CD4-positive, alpha-beta T cell treated with Interleukin-10 for 1 hour (primary cell): ENCODE data around the gene SLC25A26.
"Not testable (repeated sequence)": the region's sequence is repeated elsewhere in the genome, so short reads cannot be mapped to it uniquely, and the experiment has no call there.

Source experiments
- DNase-seq: peaks from one replicate; pipeline ENCODE4 v3.0.0-alpha.2; 2020

Gene SLC25A26

DNA sequence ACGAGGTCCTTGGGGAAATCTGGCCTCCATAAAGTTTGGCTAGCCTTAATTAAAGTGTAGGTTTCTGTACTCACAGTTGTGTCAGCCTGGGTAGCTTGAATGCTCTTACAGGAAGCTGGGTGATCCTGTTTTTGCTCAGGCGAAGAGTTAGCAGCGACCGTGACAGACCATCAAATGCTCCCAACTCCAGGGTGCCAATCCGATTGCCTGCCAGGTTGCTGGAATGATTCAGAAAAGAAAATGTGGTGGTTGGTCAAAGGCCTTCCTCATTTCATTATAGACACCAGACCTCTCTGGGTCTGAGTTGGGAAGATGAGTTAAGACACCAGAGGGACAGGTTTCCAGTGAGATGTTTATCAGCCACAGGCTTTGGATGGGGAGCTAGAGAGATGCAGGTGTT lies 194.0 kb downstream of the SLC25A26 start:
- DNase-seq, result no peak

DNA sequence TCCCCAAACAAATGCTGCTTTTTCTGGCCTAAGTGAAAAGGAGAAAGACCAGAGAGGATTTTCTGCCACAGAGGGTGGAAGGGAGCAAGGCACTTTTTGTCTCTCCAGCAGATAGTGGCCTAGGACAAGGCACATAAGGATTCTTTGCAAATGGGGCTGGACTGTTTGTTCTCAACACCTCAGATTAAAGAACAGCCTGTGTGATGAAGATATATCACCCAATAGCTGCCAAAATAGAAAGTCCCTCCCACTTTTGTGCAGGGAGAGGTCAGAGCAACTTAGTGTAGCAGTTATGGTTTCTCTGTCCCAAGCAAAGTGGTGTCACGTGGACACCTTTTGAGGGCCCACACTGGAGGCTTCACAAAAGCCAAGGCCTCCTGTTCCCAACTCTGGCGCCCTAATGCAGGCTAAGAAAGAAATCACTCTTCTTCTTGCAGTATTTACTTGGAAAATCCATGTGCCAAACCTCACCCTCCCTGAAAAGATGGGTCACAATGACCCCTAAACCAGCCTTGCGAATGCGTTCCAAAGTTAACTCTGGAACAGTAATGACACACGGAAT lies 195.1 kb downstream of the SLC25A26 start:
- no peak for DNase-seq

DNA sequence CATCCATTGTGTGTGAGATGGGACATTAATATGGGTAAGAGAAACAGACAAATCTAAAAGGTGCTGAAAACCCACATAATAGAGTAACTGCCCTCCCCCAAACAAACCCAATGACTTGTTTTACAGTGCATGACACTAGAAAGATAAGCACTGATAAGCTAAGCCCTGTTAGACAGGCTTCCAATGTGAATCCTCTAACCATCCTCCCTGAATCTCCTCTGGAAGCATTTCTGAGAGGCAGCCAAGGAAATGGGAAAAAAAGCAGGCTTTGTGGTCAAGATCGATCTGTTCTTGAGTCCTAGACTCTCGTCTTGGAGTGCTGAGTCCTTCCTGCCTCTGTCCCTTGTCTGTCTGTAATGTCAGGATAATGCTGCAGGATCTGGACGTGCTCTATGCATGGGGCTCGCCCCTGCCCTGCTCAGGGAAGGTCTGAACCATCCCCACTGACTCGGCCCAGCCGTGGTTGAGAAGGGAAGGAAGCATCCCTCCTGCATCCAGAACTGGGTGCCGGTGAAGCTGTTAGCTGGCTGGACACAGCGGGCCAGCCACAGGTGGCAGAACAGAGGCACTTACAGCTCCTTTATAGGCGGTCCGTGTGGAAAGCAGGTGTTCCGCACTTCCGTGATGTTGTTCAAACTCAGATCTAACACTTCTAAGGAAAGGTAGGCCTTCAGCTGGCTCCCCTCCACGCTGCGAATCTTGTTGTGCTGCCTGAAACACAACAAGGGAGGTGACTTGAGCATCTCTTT lies 195.9 kb downstream of the SLC25A26 start:
- DNase-seq, result no peak

DNA sequence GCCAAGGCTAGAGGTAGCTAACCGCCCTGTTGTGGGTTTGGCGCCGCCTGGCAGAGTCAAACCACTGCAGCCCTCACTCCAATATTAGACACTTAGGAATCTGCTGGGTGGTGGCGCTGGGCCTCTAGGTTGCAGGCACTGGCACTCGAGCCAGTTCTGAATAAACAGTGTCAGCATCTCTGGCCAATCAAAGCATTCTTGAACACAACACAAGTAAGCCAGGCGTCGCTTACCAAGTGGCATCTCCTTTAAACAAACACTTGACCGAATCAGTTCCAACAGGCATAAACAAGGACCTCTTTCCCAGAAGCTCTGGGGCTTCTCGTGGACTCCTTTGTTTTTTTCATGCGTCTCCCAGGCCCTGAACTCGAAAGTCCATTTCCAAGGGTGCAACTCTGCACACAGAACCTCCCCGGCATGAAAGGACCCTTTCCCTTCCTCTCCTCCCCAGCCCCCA lies 197.7 kb downstream of the SLC25A26 start:
- no peak for DNase-seq

DNA sequence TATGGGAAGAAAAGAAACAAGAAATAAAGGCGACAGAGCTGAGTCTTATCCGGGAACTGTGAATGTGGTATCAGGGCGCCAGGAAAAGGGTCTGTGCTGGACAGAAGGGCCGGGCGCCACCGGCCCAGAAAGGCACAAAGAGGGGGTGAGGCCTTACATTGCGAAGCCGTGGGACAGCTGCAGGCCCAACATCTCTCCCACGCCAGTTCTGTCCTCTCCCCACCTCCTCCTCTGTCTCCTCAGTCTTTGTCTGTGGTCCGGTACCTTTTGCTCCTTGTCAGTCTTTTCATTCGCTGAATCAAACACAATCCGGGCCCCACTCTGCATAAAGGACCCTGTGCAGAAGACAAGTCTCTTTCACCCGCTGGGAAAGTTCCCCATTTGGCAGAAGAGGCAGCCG lies 198.2 kb downstream of the SLC25A26 start:
- DNase-seq, result no peak

DNA sequence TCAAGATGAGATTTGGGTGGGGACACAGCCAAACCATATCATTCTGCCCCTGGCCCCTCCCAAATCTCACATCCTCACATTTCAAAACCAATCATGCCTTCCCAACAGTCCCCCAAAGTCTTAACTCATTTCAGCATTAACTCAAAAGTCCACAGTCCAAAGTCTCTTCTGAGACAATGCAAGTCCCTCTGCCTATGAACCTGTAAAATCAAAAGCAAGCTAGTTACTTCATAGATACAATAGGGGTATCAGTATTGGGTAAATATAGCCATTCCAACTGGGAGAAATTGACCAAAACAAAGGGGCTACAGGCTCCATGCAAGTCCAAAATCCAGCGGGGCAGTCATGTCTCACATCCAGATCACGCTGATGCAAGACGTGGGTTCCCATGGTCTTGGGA lies 200.3 kb downstream of the SLC25A26 start:
- DNase-seq, result not testable (repeated sequence)

DNA sequence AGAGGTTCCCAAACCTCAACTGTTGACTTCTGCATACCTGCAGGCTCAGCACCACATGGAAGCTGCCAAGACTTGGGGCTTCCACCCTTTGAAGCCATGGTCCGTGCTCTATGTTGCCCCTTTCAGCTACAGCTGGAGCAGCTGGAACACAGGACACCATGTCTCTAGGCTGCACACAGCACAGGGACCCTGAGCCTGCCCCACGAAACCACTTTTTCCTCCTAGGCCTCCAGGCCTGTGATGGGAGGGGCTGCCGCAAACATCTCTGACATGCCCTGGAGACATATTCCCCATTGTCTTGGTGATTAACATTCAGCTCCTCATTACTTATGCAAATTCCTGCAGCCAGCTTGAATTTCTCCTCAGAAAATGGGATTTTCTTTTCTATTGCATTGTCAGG lies 201.1 kb downstream of the SLC25A26 start:
- DNase-seq, result not testable (repeated sequence)

DNA sequence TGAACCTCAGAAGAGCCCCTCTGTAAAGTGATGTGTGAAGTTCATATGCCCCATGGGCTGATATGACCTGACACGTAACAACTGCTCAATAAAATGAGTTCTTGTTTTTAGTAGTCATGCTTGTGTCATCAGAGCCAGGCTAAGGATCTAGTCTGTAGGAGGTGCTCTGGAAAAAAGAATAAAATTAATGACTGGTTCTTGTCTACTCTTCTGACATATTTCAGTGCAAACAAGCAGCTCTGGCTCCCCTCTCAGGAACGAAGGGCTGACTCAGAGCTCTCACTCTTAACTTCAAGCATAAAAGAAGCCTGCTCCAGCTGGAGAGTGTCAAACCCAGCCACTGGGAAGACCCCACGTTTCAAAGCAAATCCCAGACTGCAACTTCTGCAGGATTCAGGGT lies 203.0 kb downstream of the SLC25A26 start:
- DNase-seq, result no peak

DNA sequence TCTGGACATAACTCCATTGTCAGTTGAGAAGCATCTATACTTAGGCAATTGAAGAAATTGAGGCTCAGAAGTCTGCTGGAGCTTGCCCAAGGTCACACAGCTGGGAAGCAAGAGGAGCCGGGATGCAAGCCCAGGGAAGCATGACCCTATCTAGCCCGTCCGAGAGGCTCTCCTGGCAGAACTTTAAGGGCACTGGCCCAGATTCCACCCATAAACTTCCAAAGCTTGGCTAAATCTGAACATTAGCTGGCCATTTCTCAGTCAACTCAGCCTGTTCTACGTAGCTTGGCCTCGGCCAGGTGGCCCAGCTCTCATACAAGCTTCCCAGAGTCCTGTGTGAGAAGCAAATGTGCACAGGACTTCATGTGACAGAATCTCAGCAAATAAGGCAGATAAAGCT lies 204.2 kb downstream of the SLC25A26 start:
- no peak for DNase-seq

DNA sequence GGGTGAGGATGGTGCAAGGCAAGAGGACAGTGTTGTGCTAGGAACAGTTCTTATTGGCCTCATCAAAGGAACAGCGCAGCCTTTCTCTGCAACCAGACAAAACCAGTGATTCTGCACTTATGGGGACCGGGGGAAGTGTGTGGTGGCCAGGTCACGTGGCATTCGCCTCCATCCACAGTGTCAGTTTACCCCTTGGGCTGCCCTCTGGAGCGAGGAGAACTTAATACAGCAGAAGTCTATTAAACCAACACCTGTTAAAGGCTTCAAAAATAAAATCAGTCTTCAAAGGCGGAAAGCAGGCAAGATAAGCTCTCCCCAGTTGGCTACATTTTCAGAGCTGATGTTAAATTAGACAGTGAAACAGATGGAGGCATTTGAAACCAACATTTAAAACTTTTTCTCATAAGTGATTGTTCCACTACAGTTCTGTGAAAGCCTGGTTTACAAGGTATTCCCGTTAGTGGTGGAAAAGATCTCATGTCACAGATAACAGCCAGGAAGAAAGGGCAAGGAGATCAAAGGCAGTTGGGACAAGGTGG lies 204.8 kb downstream of the SLC25A26 start:
- DNase-seq, result no peak

DNA sequence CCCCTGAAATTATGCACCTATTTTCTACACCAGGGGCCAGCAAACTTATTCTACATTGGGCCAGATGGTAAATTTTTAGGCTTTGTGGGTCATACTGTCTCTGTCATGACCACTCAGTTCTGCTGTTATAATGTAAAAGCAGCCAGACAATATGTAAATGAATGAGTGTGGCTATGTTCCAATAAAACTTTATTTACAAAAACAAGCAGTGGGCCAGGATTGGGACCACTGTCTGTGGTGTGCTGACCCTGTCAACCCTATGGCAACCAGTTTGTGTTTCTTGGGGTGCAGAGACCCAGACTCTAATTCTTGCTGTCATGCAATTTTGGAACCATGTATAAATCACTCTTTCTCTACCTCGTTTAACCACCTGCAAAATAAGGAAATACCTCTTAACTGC lies 205.3 kb downstream of the SLC25A26 start:
- DNase-seq, result no peak

DNA sequence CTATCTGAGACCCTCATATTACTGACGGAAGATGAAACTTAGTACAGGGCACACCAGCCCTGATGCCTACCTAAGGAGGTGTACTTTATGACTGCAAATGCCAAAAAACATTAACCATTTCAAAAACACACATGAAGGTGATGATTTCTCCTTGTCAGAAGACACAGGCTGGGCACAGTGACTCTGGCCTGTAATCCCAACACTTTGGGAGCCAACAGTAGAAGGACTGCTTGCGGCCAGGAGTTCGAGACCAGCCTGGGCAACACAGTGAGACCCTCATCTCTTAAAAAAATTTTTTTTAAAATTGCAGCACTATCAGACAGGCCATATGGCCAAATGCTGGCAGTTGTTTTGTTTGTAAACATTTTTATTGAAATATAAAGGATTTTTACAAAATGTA lies 206.6 kb downstream of the SLC25A26 start:
- DNase-seq, result no peak

DNA sequence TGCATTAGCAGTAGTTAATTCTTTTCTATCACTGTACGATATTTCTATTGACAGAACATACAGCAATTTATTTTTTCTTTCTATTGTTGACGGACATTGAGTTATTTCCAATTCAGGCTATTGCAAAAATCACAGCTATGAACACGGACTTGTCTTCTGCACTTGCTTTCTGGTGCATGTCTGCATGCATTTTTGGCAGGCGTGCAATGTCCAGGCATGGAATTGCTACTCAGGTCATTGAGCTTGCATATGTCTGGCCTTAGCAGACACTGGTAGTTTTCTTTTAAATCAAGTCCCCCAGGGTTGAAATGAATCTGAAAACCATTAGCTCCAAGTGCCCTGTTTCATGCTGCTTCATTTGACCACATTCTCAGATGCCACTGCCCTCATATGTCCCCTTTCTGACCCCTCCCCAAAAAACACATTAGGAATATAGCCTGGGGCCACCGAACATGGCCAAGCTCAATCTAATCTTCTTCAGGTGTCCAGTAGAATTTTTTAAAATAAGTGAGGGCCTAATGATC lies 207.2 kb downstream of the SLC25A26 start:
- no peak for DNase-seq
